Heart left ventricle (tissue), 13 donors: ENCODE results near the gene RPS6KC1.

Experiments used
- POLR2A ChIP-seq, 2 donors: fragments of 450-650 bp; IDR thresholded peaks; one replicate each; pipeline ENCODE4 v1.6.1; 2017; ENCODE audit warnings: antibody characterized with exemption in 2 of 2, mild to moderate bottlenecking in 2 of 2, moderate library complexity in 2 of 2
- TF ChIP-seq, protein P1 (sequence below), 12 donors: fragments of 200-600 bp; sonication (generic) in 4 of 12; IDR thresholded peaks; one replicate each; pipeline versions ENCODE4 v1.5.0 to v1.8.0; 2018 to 2022; ENCODE audit warnings: antibody characterized with exemption in 12 of 12, mild to moderate bottlenecking in 5 of 12
- donor health status: ischemic (EF 13 %, LVEDD 7.1; RV severe dilation, severe dysfunction).
- donor health status: DM: no; HTN: yes; CAD: no.
- donor health status: DM: no; HTN: no; CAD: no.
- donor health status: ischemic (EF 25% LVEDD 6.9; RV normal size, moderate dysfunction).
- donor health status: ischemic (EF 25% LVEDD 5.7; RV mildly dilated, moderate dysfunction).
- donor health status: ischemic (EF 35%, LVEDD 5.7; RV mildly dilated, moderate dysfunction).
- donor health status: nonischemic (EF 11% LVEDD 7.7; RV severe dilation, severe dysfunction).
- donor health status: DM: yes; HTN: yes; CAD: no.
- donor health status: PGD.
- donor health status: ischemic (EF 29% LVEDD 5.4; RV normal size, mild dysfunction).
- donor health status: nonischemic (EF 23%, LVEDD 6.1; RV moderate dilation, normal function).

DNA sequence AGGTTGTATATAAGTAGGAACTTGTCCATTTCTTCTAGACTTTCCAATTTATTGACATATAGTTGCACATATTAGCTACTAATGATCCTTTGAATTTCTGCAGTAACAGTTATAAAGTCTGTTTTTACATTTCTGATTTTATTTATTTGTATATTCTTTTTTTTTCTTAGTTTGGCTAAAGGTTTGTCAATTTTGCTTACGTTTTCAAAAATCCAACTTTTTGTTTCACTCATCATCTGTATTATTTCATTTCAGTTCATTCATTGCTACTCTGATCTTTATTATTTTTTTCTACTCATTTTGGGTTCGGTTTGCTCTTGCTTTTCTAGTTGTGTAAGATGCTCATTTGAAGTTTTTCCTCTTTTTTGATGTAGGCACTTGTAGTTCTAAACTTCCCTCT is 97.9 kb downstream of the RPS6KC1 start:
- TF ChIP-seq, protein P1, sequence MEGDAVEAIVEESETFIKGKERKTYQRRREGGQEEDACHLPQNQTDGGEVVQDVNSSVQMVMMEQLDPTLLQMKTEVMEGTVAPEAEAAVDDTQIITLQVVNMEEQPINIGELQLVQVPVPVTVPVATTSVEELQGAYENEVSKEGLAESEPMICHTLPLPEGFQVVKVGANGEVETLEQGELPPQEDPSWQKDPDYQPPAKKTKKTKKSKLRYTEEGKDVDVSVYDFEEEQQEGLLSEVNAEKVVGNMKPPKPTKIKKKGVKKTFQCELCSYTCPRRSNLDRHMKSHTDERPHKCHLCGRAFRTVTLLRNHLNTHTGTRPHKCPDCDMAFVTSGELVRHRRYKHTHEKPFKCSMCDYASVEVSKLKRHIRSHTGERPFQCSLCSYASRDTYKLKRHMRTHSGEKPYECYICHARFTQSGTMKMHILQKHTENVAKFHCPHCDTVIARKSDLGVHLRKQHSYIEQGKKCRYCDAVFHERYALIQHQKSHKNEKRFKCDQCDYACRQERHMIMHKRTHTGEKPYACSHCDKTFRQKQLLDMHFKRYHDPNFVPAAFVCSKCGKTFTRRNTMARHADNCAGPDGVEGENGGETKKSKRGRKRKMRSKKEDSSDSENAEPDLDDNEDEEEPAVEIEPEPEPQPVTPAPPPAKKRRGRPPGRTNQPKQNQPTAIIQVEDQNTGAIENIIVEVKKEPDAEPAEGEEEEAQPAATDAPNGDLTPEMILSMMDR (IDR thresholded peaks at IDR 0.05), result no peak
- TF ChIP-seq POLR2A (IDR thresholded peaks at IDR 0.05), result no peak
